WTC11 (cell line): Measurements from ENCODE around the gene CRYBG3. TPM values are rescaled to one million over a fixed set of nuclear protein-coding genes. Genes with fewer than 3 reads are reported as not detected.

Experiments
- ATAC-seq: fragments of 200-7000 bp; cut with Tn5 transposase; 2 replicates; pipeline ENCODE4 v1.10.0; 2021; ENCODE audit warnings: mild to moderate bottlenecking, moderate library complexity
- CTCF ChIA-PET: fragments of 300-600 bp; sonication (Branson Sonifier 250); formaldehyde crosslinking; loops from one replicate; lab custom pipeline; 2021; ENCODE audit warnings: antibody characterized with exemption; lab: Charles Lee
- POLR2A ChIA-PET: fragments of 350-600 bp; sonication (Branson Sonifier 250); formaldehyde crosslinking; loops from one replicate; lab custom pipeline; 2021; ENCODE audit warnings: antibody characterized with exemption; lab: Charles Lee
- DNase-seq: peaks from one replicate; pipeline ENCODE4 v3.0.0; 2021; ENCODE audit warnings: low spot score
- H3K27ac Mint-ChIP-seq: 2 replicates; pipeline ENCODE4 v1.8.0; 2021; ENCODE audit warnings: mixed read lengths
- H3K27me3 Mint-ChIP-seq: 2 replicates; pipeline ENCODE4 v1.8.0; 2021; ENCODE audit warnings: low read depth, mild to moderate bottlenecking, moderate library complexity, mixed read lengths
- H3K36me3 Mint-ChIP-seq: 2 replicates; pipeline ENCODE4 v1.8.0; 2021; ENCODE audit warnings: mixed read lengths
- H3K4me1 Mint-ChIP-seq: 2 replicates; pipeline ENCODE4 v1.8.0; 2022; ENCODE audit warnings: mixed read lengths
- H3K4me3 Mint-ChIP-seq: 2 replicates; pipeline ENCODE4 v1.8.0; 2021; ENCODE audit warnings: mild to moderate bottlenecking, moderate library complexity, mixed read lengths
- H3K9me3 Mint-ChIP-seq: 2 replicates; pipeline ENCODE4 v1.8.0; 2021; ENCODE audit warnings: mixed read lengths
- ATF2 ChIP-seq: sonication (generic); formaldehyde crosslinking; IDR thresholded peaks from 2 replicates; pipeline ENCODE4 v1.8.1; 2022; ENCODE audit warnings: low read depth, missing genetic modification reagents, borderline replicate concordance
- ELF4 ChIP-seq: sonication (generic); formaldehyde crosslinking; IDR thresholded peaks from 2 replicates; pipeline ENCODE4 v1.8.1; 2022; ENCODE audit warnings: low read depth, mild to moderate bottlenecking, moderate library complexity, missing genetic modification reagents
- GABPB1 ChIP-seq: sonication (generic); formaldehyde crosslinking; IDR thresholded peaks from 2 replicates; pipeline ENCODE4 v1.8.1; 2023; ENCODE audit warnings: mild to moderate bottlenecking, missing genetic modification reagents
- MXD4 ChIP-seq: fragments of 250-450 bp; sonication (Bioruptor Pico); IDR thresholded peaks from 2 replicates; pipeline ENCODE4 v1.8.0; 2021; ENCODE audit warnings: mild to moderate bottlenecking, moderate library complexity, borderline replicate concordance
- RORB ChIP-seq: fragments of 250-450 bp; sonication (Bioruptor Pico); IDR thresholded peaks from 2 replicates; pipeline ENCODE4 v1.9.0; 2021; ENCODE audit warnings: mild to moderate bottlenecking
- SOX15 ChIP-seq: fragments of 250-450 bp; sonication (Bioruptor Pico); IDR thresholded peaks from 2 replicates; pipeline ENCODE4 v1.9.0; 2021; ENCODE audit warnings: mild to moderate bottlenecking
- TEAD1 ChIP-seq: sonication (generic); formaldehyde crosslinking; IDR thresholded peaks from 2 replicates; pipeline ENCODE4 v1.8.0; 2022; ENCODE audit warnings: mild to moderate bottlenecking, missing genetic modification reagents
- ZNF121 ChIP-seq: sonication (generic); formaldehyde crosslinking; IDR thresholded peaks from 2 replicates; pipeline ENCODE4 v1.8.0; 2023; ENCODE audit warnings: missing genetic modification reagents
- ZNF232 ChIP-seq: sonication (generic); formaldehyde crosslinking; IDR thresholded peaks from 2 replicates; pipeline ENCODE4 v1.8.0; 2022; ENCODE audit warnings: mild to moderate bottlenecking, missing genetic modification reagents
- ZNF263 ChIP-seq: sonication (generic); formaldehyde crosslinking; IDR thresholded peaks from 2 replicates; pipeline ENCODE4 v1.8.1; 2022; ENCODE audit warnings: low read depth, mild to moderate bottlenecking, moderate library complexity, missing genetic modification reagents
- ZNF423 ChIP-seq: fragments of 250-450 bp; sonication (Bioruptor Pico); IDR thresholded peaks from 2 replicates; pipeline ENCODE4 v2.1.2; 2022; ENCODE audit warnings: mild to moderate bottlenecking, moderate library complexity
- total RNA-seq: library from RNA; stranded (reverse); gene quantifications from 3 replicates; pipeline ENCODE4 v1.2.3, GENCODE V29; 2021
- TF ChIP-seq, protein P1 (sequence below): sonication (generic); formaldehyde crosslinking; IDR thresholded peaks from 2 replicates; pipeline ENCODE4 v1.8.1; 2022; ENCODE audit warnings: mild to moderate bottlenecking, moderate library complexity, missing genetic modification reagents
- TF ChIP-seq, protein P2 (sequence below): sonication (generic); formaldehyde crosslinking; IDR thresholded peaks from 2 replicates; pipeline ENCODE4 v1.8.0; 2023; ENCODE audit warnings: mild to moderate bottlenecking, missing genetic modification reagents
- TF ChIP-seq, protein P3 (sequence below): sonication (generic); formaldehyde crosslinking; IDR thresholded peaks from 2 replicates; pipeline ENCODE4 v1.8.1; 2023; ENCODE audit warnings: mild to moderate bottlenecking, moderate library complexity, missing genetic modification reagents
- TF ChIP-seq, protein P4 (sequence below): fragments of 250-450 bp; sonication (Bioruptor Pico); IDR thresholded peaks from 2 replicates; pipeline ENCODE4 v1.9.0; 2021; ENCODE audit warnings: mild to moderate bottlenecking

The CRYBG3 gene
- total RNA-seq, 1 experiment from 2014 or later, result 13.6 TPM

DNA sequence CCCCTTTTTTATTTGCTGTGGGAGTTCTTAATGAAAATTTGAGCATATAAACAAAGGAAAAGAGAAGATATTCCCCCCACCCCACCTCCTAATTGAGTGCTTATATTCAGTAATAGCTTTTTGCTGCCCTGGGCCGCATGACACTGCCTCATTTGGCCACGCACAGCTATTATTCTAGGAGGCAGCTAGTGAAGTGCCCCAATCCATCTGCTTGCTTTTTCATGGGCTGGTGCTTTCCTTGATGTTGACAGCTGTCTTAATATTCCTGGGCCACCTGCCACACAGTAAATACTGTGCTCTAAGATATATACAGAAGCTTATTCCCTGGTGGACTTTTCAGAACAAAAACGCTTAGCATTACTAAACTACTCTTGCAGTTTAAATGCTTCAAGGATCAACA lies 3.8 kb upstream of the CRYBG3 start (continued):
- TF ChIP-seq, protein P1, sequence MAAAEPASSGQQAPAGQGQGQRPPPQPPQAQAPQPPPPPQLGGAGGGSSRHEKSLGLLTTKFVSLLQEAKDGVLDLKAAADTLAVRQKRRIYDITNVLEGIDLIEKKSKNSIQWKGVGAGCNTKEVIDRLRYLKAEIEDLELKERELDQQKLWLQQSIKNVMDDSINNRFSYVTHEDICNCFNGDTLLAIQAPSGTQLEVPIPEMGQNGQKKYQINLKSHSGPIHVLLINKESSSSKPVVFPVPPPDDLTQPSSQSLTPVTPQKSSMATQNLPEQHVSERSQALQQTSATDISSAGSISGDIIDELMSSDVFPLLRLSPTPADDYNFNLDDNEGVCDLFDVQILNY (CRISPR knock-in tag), result no peak
- TF ChIP-seq, protein P2, sequence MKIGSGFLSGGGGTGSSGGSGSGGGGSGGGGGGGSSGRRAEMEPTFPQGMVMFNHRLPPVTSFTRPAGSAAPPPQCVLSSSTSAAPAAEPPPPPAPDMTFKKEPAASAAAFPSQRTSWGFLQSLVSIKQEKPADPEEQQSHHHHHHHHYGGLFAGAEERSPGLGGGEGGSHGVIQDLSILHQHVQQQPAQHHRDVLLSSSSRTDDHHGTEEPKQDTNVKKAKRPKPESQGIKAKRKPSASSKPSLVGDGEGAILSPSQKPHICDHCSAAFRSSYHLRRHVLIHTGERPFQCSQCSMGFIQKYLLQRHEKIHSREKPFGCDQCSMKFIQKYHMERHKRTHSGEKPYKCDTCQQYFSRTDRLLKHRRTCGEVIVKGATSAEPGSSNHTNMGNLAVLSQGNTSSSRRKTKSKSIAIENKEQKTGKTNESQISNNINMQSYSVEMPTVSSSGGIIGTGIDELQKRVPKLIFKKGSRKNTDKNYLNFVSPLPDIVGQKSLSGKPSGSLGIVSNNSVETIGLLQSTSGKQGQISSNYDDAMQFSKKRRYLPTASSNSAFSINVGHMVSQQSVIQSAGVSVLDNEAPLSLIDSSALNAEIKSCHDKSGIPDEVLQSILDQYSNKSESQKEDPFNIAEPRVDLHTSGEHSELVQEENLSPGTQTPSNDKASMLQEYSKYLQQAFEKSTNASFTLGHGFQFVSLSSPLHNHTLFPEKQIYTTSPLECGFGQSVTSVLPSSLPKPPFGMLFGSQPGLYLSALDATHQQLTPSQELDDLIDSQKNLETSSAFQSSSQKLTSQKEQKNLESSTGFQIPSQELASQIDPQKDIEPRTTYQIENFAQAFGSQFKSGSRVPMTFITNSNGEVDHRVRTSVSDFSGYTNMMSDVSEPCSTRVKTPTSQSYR (CRISPR knock-in tag), result no peak
- no peak for TF ChIP-seq SOX15
- no peak for TF ChIP-seq GABPB1 (CRISPR knock-in tag)
- TF ChIP-seq ATF2 (CRISPR knock-in tag), result no peak
- TF ChIP-seq MXD4 (CRISPR knock-in tag), result no peak
- TF ChIP-seq, protein P3, sequence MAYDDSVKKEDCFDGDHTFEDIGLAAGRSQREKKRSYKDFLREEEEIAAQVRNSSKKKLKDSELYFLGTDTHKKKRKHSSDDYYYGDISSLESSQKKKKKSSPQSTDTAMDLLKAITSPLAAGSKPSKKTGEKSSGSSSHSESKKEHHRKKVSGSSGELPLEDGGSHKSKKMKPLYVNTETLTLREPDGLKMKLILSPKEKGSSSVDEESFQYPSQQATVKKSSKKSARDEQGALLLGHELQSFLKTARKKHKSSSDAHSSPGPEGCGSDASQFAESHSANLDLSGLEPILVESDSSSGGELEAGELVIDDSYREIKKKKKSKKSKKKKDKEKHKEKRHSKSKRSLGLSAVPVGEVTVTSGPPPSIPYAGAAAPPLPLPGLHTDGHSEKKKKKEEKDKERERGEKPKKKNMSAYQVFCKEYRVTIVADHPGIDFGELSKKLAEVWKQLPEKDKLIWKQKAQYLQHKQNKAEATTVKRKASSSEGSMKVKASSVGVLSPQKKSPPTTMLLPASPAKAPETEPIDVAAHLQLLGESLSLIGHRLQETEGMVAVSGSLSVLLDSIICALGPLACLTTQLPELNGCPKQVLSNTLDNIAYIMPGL (CRISPR knock-in tag), result no peak

DNA sequence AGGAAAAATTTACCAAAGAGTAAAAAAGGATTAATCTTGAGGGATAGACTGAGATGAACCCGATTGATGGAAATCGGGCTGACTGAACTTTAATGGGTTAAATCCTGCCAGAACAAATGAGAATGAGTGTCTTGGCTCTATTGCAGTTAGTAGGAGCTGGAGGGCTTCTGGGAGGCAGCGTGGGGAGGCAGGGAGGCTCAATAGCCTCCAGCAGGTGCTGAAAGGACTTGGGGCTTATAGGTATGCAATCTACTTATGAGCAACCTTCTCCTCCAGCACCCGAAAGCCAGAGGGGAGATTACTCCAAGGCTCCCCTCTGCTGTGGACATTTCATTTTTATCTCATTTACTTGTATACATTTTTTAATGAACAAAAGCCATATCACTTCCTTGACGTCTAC lies 1.0 kb upstream of the CRYBG3 start:
- ChIA-PET POLR2A (interaction anchor here (0.6 kb wide), 1 partner anchor 1081 kb away, joined by 3 read pairs; the partner anchor contains the start of gene DCBLD2), CTCF (interaction anchor here (1.0 to 2.1 kb wide), 7 partner anchors 10 to 202 kb away, joined by 3 to 14 read pairs (median 3); no protein-coding TSS in a partner anchor)
- no peak overlapping the region for H3K27ac Mint-ChIP-seq

DNA sequence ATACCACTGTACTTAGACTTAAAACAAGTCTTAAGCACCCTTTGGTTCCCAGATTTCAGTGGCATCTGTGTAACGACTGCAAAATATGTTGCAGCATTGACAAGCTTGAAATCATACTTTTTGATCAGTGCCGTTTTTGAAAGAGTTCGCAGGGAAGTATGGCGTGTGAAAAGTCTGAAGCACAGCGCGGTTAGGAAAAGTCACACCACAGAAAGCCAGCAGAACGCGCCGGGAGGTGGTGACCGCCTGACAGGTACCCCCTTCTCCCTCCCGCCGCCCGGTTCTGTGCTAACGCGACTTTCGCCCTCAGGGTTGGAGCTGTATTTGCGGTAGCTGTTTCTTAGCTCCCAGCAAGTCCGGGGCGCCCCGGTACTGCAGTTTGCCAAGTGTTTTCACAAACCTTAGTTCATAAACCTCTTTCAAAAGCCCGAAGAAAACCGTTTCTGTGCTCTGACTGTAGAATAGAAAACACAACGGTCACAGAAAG lies 481 bp upstream of the CRYBG3 start:
- TF ChIP-seq ZNF232 (CRISPR knock-in tag), result no peak
- peaks cover 48% of the 10 kb centered on the region for H3K4me1 Mint-ChIP-seq
- H3K36me3 Mint-ChIP-seq, result no peaks in the 10 kb centered on the region
- ChIA-PET POLR2A (interaction anchor here (0.6 to 0.8 kb wide), 3 partner anchors 17 to 1080 kb away, joined by 3 to 4 read pairs (median 3); partner anchors contain the start of gene DCBLD2), CTCF (interaction anchor here (0.9 to 2.1 kb wide), 10 partner anchors 9 to 508 kb away, joined by 3 to 14 read pairs (median 4); no protein-coding TSS in a partner anchor)
- H3K9me3 Mint-ChIP-seq, result no peaks in the 10 kb centered on the region
- H3K27ac Mint-ChIP-seq, result no peak overlapping the region
- DNase-seq, result peak; percentile 66
- peak overlapping the region; percentile 75 for H3K4me3 Mint-ChIP-seq
- peaks cover 29% of the 10 kb centered on the region for H3K27me3 Mint-ChIP-seq
- ATAC-seq, result peak; percentile 47

More for the DNA sequence above, 1.0 kb upstream of the CRYBG3 start:
- peaks cover 51% of the 10 kb centered on the region for H3K4me1 Mint-ChIP-seq
- TF ChIP-seq TEAD1 (CRISPR knock-in tag), result no peak
- no peak for TF ChIP-seq ZNF263 (CRISPR knock-in tag)
- TF ChIP-seq, all 79 proteins: peak for 0
- Mint-ChIP-seq H3K4me3 (peak overlapping the region; percentile 75), H3K9me3 (no peaks in the 10 kb centered on the region), H3K27me3 (peaks cover 29% of the 10 kb centered on the region), H3K36me3 (no peaks in the 10 kb centered on the region)
- DNase-seq (no peak), ATAC-seq (no peak)

GRCh38 chr3:97822359-97822775 lies 556 bp downstream of the CRYBG3 start:
- peak; percentile 31 for ATAC-seq
- Mint-ChIP-seq H3K4me3 (peak overlapping the region; percentile 99), H3K4me1 (peaks cover 46% of the 10 kb centered on the region), H3K36me3 (no peaks in the 10 kb centered on the region), H3K27ac (peak overlapping the region; percentile 43), H3K27me3 (peaks cover 29% of the 10 kb centered on the region), H3K9me3 (no peaks in the 10 kb centered on the region)
- ChIA-PET CTCF (interaction anchor here (0.6 to 2.1 kb wide), 7 partner anchors 8 to 507 kb away, joined by 3 to 14 read pairs (median 4); partner anchors contain the start of gene ARL6), POLR2A (interaction anchor here (0.8 kb wide), 1 partner anchor 16 kb away, joined by 4 read pairs; no protein-coding TSS in a partner anchor)
- peak; percentile 54 for DNase-seq
- no peak for TF ChIP-seq ELF4 (CRISPR knock-in tag)
- TF ChIP-seq, protein P4, sequence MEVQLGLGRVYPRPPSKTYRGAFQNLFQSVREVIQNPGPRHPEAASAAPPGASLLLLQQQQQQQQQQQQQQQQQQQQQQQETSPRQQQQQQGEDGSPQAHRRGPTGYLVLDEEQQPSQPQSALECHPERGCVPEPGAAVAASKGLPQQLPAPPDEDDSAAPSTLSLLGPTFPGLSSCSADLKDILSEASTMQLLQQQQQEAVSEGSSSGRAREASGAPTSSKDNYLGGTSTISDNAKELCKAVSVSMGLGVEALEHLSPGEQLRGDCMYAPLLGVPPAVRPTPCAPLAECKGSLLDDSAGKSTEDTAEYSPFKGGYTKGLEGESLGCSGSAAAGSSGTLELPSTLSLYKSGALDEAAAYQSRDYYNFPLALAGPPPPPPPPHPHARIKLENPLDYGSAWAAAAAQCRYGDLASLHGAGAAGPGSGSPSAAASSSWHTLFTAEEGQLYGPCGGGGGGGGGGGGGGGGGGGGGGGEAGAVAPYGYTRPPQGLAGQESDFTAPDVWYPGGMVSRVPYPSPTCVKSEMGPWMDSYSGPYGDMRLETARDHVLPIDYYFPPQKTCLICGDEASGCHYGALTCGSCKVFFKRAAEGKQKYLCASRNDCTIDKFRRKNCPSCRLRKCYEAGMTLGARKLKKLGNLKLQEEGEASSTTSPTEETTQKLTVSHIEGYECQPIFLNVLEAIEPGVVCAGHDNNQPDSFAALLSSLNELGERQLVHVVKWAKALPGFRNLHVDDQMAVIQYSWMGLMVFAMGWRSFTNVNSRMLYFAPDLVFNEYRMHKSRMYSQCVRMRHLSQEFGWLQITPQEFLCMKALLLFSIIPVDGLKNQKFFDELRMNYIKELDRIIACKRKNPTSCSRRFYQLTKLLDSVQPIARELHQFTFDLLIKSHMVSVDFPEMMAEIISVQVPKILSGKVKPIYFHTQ (CRISPR knock-in tag), result no peak
- TF ChIP-seq RORB (CRISPR knock-in tag), result no peak
- TF ChIP-seq ZNF121 (CRISPR knock-in tag), result no peak
- TF ChIP-seq ATF2 (CRISPR knock-in tag), result no peak
- TF ChIP-seq ZNF423 (CRISPR knock-in tag), result no peak
